A549 (cell line): Measurements from ENCODE around the gene TSPO. TPM values are rescaled to one million over a fixed set of nuclear protein-coding genes. Genes with fewer than 3 reads are reported as not detected.

Experiments used
- ATAC-seq, 2 experiments: fragments of 200-7000 bp in 1 of 2; fragments of >200 bp in 1 of 2; cut with Nextera tagmentation in 1 of 2; cut with Tn5 transposase in 1 of 2; 3 replicates each; pipeline versions ENCODE4 v1.8.0 to v1.9.1; 2018 to 2020; ENCODE audit warnings: mild to moderate bottlenecking in 1 of 2, moderate library complexity in 1 of 2
- CTCF ChIA-PET: fragments of 300-600 bp; sonication (Branson Sonifier 250); formaldehyde crosslinking; extraction: SDS; loops from one replicate; lab custom pipeline; 2021; ENCODE audit warnings: antibody characterized with exemption, inconsistent platforms; lab: Yijun Ruan, JAX
- POLR2A ChIA-PET: fragments of 350-600 bp; formaldehyde crosslinking; extraction: SDS; loops from one replicate; lab custom pipeline; 2021; ENCODE audit warnings: antibody characterized with exemption, inconsistent platforms; lab: Yijun Ruan, JAX
- DNase-seq, 2 experiments: peaks; one replicate each; pipeline versions ENCODE4 v3.0.0 to v3.0.0-alpha.2; 2011 to 2016; ENCODE audit warnings: low read depth in 1 of 2, low spot score in 1 of 2
- FAIRE-seq: peaks from 2 replicates; lab custom pipeline; 2011; peaks lifted over from hg19 to GRCh38; lab: Jason Lieb, UNC
- H3K27ac ChIP-seq, 2 experiments: fragments of >200 bp; sonication (Bioruptor Twin); formaldehyde crosslinking; 3 replicates each; pipeline ENCODE4 v1.5.1; 2016 to 2017
- H3K4me1 ChIP-seq: fragments of >200 bp; sonication (Bioruptor Twin); formaldehyde crosslinking; 3 replicates; pipeline ENCODE4 v1.6.1; 2016
- H3K4me2 ChIP-seq: fragments of >200 bp; sonication (Bioruptor Twin); formaldehyde crosslinking; 3 replicates; pipeline ENCODE4 v1.6.1; 2016
- H3K4me3 ChIP-seq: fragments of >200 bp; sonication (Bioruptor Twin); formaldehyde crosslinking; 3 replicates; pipeline ENCODE4 v1.5.1; 2016
- H3K9me3 ChIP-seq: fragments of >200 bp; sonication (Bioruptor Twin); formaldehyde crosslinking; 3 replicates; pipeline ENCODE4 v1.6.1; 2016
- ATOH8 ChIP-seq: fragments of 250-450 bp; sonication (Bioruptor Pico); IDR thresholded peaks from 2 replicates; pipeline ENCODE4 v1.5.0; 2020; ENCODE audit warnings: low read depth, mild to moderate bottlenecking, moderate library complexity
- BHLHE40 ChIP-seq: IDR thresholded peaks from 2 replicates; pipeline ENCODE4 v1.6.1; 2012; ENCODE audit warnings: low read depth, low read length, inconsistent platforms
- CBX2 ChIP-seq: fragments of 200-600 bp; sonication (generic); IDR thresholded peaks from 2 replicates; pipeline ENCODE4 v1.6.1; 2016; ENCODE audit warnings: low read depth, mild to moderate bottlenecking, borderline replicate concordance
- CEBPB ChIP-seq, 2 experiments: fragments of >200 bp in 1 of 2; sonication (Bioruptor Twin) in 1 of 2; formaldehyde crosslinking in 1 of 2; IDR thresholded peaks; 2 replicates each; pipeline ENCODE4 v1.6.1; 2012 to 2016
- CHD4 ChIP-seq: fragments of 200-600 bp; sonication (generic); IDR thresholded peaks from 2 replicates; pipeline ENCODE4 v1.6.1; 2016; ENCODE audit warnings: antibody characterized with exemption, mild to moderate bottlenecking, borderline replicate concordance
- EHMT2 ChIP-seq: fragments of 200-600 bp; sonication (generic); IDR thresholded peaks from 2 replicates; pipeline ENCODE4 v1.6.1; 2016; ENCODE audit warnings: antibody characterized with exemption, low read depth, mild to moderate bottlenecking, moderate library complexity
- HES2 ChIP-seq: fragments of >200 bp; sonication (Bioruptor Twin); formaldehyde crosslinking; IDR thresholded peaks from 2 replicates; pipeline ENCODE4 v1.6.1; 2016
- HOXB5 ChIP-seq: fragments of 250-450 bp; sonication (Bioruptor Pico); IDR thresholded peaks from 2 replicates; pipeline ENCODE4 v1.5.0; 2020; ENCODE audit warnings: mild to moderate bottlenecking, moderate library complexity
- KDM1A ChIP-seq: fragments of 200-600 bp; sonication (generic); IDR thresholded peaks from 2 replicates; pipeline ENCODE4 v1.6.1; 2016; ENCODE audit warnings: low read depth, mild to moderate bottlenecking
- KDM5A ChIP-seq: fragments of 200-600 bp; sonication (generic); IDR thresholded peaks from 2 replicates; pipeline ENCODE4 v1.6.1; 2016; ENCODE audit warnings: antibody characterized with exemption, mild to moderate bottlenecking
- MAFK ChIP-seq: fragments of 450-650 bp; IDR thresholded peaks from 2 replicates; pipeline ENCODE4 v1.6.1; 2014; ENCODE audit not compliant: partially characterized antibody
- MAX ChIP-seq: IDR thresholded peaks from 2 replicates; pipeline ENCODE4 v1.6.1; 2012
- PBX3 ChIP-seq: IDR thresholded peaks from 2 replicates; pipeline ENCODE4 v1.6.1; 2012
- REST ChIP-seq: fragments of 200-600 bp; sonication (generic); IDR thresholded peaks from 2 replicates; pipeline ENCODE4 v1.6.1; 2016; ENCODE audit warnings: antibody characterized with exemption, mild to moderate bottlenecking, moderate library complexity
- RNF2 ChIP-seq: fragments of 200-600 bp; sonication (generic); IDR thresholded peaks from 2 replicates; pipeline ENCODE4 v1.6.1; 2016; ENCODE audit warnings: low read depth, mild to moderate bottlenecking, antibody characterized with exemption, moderate library complexity, borderline replicate concordance
- TP53 ChIP-seq: fragments of 250-450 bp; sonication (Bioruptor Pico); IDR thresholded peaks from 2 replicates; pipeline ENCODE4 v1.5.0; 2021; ENCODE audit warnings: mild to moderate bottlenecking, moderate library complexity
- ZC3H11A ChIP-seq: fragments of 450-650 bp; IDR thresholded peaks from 2 replicates; pipeline ENCODE4 v1.6.1; 2014; ENCODE audit warnings: antibody characterized with exemption, mild to moderate bottlenecking
- ZFP36 ChIP-seq: fragments of 450-650 bp; IDR thresholded peaks from 2 replicates; pipeline ENCODE4 v1.6.1; 2014; ENCODE audit warnings: borderline replicate concordance; ENCODE audit not compliant: partially characterized antibody
- WGBS: methylation state at CpG from one replicate; pipeline ENCODE4 v1.1.6; 2017; ENCODE audit errors: missing lambda C conversion rate; 5-methylcytosine and 5-hydroxymethylcytosine counted together
- polyA plus RNA-seq, 4 experiments: library from polyadenylated mRNA; depleted of rRNA in 3 of 4; stranded (reverse); fragments of >200 nt; fragmentation: RNase III in 1 of 4; extraction: RNeasy Plus Mini Kit Qiagen cat#74134 plus additional on column Dnase treatment in 1 of 4; gene quantifications; 2 replicates in 3 of 4; 3 replicates in 1 of 4; pipeline ENCODE4 v1.2.3, GENCODE V29; 2011 to 2017
- TF ChIP-seq, protein P1 (sequence below): fragments of 150-350 bp; IDR thresholded peaks from 2 replicates; pipeline ENCODE4 v1.6.1; 2014; ENCODE audit warnings: low read depth, mild to moderate bottlenecking, low read length

TSPO gene
- polyA plus RNA-seq, 2 of the 4 experiments (the other 2 are of a cell fraction): 43.2 to 94.4 TPM

DNA sequence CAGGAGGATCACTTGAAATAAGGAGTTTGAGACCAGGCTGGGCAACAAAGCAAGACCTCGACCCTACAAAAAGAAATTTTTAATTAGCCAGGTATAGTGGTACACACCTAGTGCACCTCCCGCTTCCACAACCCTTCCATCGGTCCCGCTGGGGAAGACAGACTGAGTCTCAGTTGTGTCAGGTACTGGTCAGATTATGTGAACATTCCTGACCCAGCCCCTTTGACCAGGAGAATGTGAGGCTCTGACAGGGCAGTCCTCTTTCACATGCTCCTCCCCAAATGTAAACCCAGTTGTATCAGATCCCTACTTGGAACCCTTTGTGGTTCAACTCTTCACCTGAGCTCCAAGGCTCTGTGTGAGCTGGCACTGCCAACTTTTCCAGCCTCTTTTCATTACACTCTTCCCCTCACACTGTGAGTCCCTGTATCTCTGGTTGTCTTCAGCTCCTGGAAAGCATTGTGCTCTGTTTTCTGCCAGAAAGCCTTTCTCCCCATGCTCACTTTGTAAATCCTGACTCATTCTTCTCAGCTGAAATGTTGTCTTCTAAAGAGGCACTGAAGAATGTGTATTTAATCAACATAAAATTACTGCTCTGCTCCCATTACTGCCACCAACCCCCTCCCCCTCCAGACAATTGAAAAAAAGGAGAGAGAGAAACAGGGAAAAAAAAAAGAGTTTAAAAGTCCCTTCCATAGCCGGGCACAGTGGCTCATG lies 37.6 kb downstream of the TSPO start (continued):
- no peak for TF ChIP-seq PBX3
- TF ChIP-seq EHMT2: no peak
- TF ChIP-seq, all 56 proteins: peak for 0

- DNase-seq (no peak), ATAC-seq (no peak), FAIRE-seq (no peak)
- ChIA-PET POLR2A (no interaction called here), CTCF (no interaction called here)
- no peak overlapping the region for H3K4me3 ChIP-seq
- 0 out of 3 replicates have a peak, but pooled peaks cover 4% of the 10 kb centered on the region for H3K4me1 ChIP-seq
- no peak overlapping the region for H3K4me2 ChIP-seq
- H3K9me3 ChIP-seq: no peaks in the 10 kb centered on the region
- TF ChIP-seq TP53 (CRISPR knock-in tag) (no peak), CEBPB (IDR thresholded peaks at IDR 0.05) (no peak), ATOH8 (no peak), ZC3H11A (no peak), BHLHE40 (no peak), ZFP36 (no peak), MAX (no peak), REST (no peak), HES2 (no peak)
- H3K27ac ChIP-seq: no peak overlapping the region
Observed at GRCh38 chr22:43191831-43192230, 40.5 kb downstream of the TSPO start.

DNA sequence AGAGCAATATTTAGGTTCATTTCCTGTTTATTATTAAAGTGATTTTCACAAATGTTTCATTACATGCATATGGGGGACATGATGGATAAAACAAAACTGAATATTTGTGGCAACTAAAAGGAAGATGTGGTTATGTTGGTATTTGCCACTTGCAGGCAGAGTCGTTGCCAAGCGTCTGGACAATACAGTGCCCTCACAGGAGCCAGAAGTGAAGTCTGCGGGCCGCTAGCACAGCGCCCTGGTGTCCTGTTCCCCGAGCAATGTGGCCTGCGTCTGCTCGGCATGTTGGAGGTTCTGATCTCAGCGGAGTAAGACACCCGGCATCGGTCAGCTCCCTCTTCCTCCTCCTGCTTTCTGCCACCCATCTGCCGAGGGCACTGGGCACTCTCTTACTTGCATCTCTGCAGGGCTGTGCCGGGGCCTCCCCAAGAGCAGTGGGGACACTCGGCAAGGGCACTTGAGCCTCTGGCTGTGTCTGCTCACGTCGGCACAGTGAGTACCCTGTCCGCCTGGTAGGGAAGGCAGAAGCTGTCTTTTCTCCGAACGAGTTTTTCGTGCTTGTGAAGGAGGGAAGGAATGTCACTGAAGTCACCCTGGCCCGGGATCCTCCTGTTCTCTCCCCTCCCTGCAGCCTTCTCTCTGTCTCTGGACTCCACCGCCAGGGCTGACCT lies 46.0 kb downstream of the TSPO start:
- WGBS: 84% methylated on average over 22 of the region's 22 CpGs
- no peaks in the 10 kb centered on the region for H3K4me1 ChIP-seq
- no peak for DNase-seq
- TF ChIP-seq ZC3H11A (no peak), HOXB5 (CRISPR knock-in tag) (no peak), RNF2 (no peak), MAFK (no peak), EHMT2 (no peak), ATOH8 (no peak), CEBPB (IDR thresholded peaks at IDR 0.05) (no peak), KDM5A (no peak), CBX2 (no peak), CHD4 (no peak), KDM1A (no peak)
- TF ChIP-seq, protein P1, sequence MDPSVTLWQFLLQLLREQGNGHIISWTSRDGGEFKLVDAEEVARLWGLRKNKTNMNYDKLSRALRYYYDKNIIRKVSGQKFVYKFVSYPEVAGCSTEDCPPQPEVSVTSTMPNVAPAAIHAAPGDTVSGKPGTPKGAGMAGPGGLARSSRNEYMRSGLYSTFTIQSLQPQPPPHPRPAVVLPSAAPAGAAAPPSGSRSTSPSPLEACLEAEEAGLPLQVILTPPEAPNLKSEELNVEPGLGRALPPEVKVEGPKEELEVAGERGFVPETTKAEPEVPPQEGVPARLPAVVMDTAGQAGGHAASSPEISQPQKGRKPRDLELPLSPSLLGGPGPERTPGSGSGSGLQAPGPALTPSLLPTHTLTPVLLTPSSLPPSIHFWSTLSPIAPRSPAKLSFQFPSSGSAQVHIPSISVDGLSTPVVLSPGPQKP: no peak
- no peak for FAIRE-seq
- CTCF ChIA-PET: interaction anchor here (0.6 to 2.1 kb wide), 2 partner anchors 10 to 1827 kb away, joined by 4 to 10 read pairs; partner anchors contain the start of gene TTLL12
- POLR2A ChIA-PET: interaction anchor here (0.8 kb wide), 1 partner anchor 10 kb away, joined by 3 read pairs; no protein-coding TSS in a partner anchor
- no peaks in the 10 kb centered on the region for H3K9me3 ChIP-seq
- H3K27ac ChIP-seq: no peak overlapping the region
- H3K4me2 ChIP-seq: no peak overlapping the region
- no peak for ATAC-seq
- H3K4me3 ChIP-seq: no peak overlapping the region
